NT2/D1 (cell line): ENCODE data around the gene PIK3CB.

Source experiments
- SUZ12 ChIP-seq: IDR thresholded peaks from 2 replicates; pipeline ENCODE4 v1.6.1; 2011; ENCODE audit not compliant: insufficient read length, insufficient read depth; ENCODE audit errors: extremely low read depth
- YY1 ChIP-seq: IDR thresholded peaks from 2 replicates; pipeline ENCODE4 v1.6.1; 2011; ENCODE audit not compliant: insufficient read length, insufficient read depth
- ZNF274 ChIP-seq: IDR thresholded peaks from 2 replicates; pipeline ENCODE4 v1.6.1; 2011; ENCODE audit warnings: mild to moderate bottlenecking, low read depth, low read length

GRCh38 chr3:138806376-138807080 lies 28.2 kb downstream of the PIK3CB start:
- TF ChIP-seq ZNF274 (no peak), YY1 (no peak), SUZ12 (no peak)
